Lower lobe of right lung (tissue), 2 donors: ENCODE results near the gene DUSP1. TPM values are rescaled to one million over a fixed set of nuclear protein-coding genes. Genes with fewer than 3 reads are reported as not detected.
A peak's percentile ranks its signal among the peaks of the same experiment; 100 is the strongest.

Experiments used
- ATAC-seq, 2 donors: fragments of 200-7000 bp; cut with Tn5 transposase; one replicate each; pipeline ENCODE4 v1.9.1; 2020 to 2022; ENCODE audit warnings: mild to moderate bottlenecking in 2 of 2, moderate library complexity in 2 of 2
- DNase-seq: peaks from one replicate; pipeline ENCODE4 v3.0.0-alpha.2; 2020
- H3K27ac ChIP-seq: fragments of 200-600 bp; one replicate; pipeline ENCODE4 v1.8.0; 2022
- H3K27me3 ChIP-seq: fragments of 200-600 bp; one replicate; pipeline ENCODE4 v1.8.0; 2022; ENCODE audit warnings: low read depth
- H3K36me3 ChIP-seq: fragments of 200-600 bp; one replicate; pipeline ENCODE4 v1.8.0; 2022; ENCODE audit warnings: mild to moderate bottlenecking
- H3K4me1 ChIP-seq: fragments of 200-600 bp; one replicate; pipeline ENCODE4 v1.8.0; 2022
- H3K4me3 ChIP-seq: fragments of 200-600 bp; one replicate; pipeline ENCODE4 v1.8.0; 2022; ENCODE audit warnings: mild to moderate bottlenecking
- H3K9me3 ChIP-seq: fragments of 200-600 bp; one replicate; pipeline ENCODE4 v1.8.0; 2022
- intact Hi-C: fragments of 100-400 bp; cut with DNase I; formaldehyde crosslinking; loops from one replicate; pipeline ENCODE4 v1.11.0; 2022
- total RNA-seq: library from RNA; stranded (reverse); fragmentation: NEBNext Ultra II Directional; extraction: Animal tissue kit (Norgen Biotek cat#: 25700); gene quantifications from one replicate; pipeline ENCODE4 v1.2.1, GENCODE V29; 2021
- TF ChIP-seq, protein P1 (sequence below): fragments of 200-600 bp; IDR thresholded peaks from one replicate; pipeline ENCODE4 v1.8.0; 2022; ENCODE audit warnings: antibody characterized with exemption, mild to moderate bottlenecking
- donor health status: DM: no; HTN: yes; CAD: no; lungs with severe emphysema.

The DUSP1 gene
- total RNA-seq, 1 donor from 2014 or later: 367 TPM

DNA sequence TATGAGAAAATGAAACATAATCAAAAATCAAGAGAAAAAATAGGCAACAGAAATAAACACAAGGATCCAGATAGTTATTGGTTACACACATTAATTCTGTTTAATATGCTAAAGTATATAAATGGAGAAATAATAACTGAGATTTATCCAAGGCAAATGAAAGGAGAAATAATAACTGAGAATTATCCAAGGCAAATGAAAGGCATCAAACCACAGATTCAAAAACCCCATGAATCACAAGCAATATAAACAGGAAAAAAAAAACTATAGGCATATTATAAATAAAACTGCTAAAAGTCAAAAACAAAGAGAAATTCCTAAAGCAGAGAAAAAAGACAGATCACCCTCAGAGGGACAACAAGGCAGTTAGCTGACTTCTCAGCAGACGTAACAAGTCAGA, 10.9 kb downstream of the DUSP1 start:
- TF ChIP-seq, protein P1, sequence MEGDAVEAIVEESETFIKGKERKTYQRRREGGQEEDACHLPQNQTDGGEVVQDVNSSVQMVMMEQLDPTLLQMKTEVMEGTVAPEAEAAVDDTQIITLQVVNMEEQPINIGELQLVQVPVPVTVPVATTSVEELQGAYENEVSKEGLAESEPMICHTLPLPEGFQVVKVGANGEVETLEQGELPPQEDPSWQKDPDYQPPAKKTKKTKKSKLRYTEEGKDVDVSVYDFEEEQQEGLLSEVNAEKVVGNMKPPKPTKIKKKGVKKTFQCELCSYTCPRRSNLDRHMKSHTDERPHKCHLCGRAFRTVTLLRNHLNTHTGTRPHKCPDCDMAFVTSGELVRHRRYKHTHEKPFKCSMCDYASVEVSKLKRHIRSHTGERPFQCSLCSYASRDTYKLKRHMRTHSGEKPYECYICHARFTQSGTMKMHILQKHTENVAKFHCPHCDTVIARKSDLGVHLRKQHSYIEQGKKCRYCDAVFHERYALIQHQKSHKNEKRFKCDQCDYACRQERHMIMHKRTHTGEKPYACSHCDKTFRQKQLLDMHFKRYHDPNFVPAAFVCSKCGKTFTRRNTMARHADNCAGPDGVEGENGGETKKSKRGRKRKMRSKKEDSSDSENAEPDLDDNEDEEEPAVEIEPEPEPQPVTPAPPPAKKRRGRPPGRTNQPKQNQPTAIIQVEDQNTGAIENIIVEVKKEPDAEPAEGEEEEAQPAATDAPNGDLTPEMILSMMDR: no peak
- no peak overlapping the region for H3K4me3 ChIP-seq
- peaks cover 7% of the 10 kb centered on the region for H3K9me3 ChIP-seq
- intact Hi-C loops: no loop called here
- no peaks in the 10 kb centered on the region for H3K27me3 ChIP-seq
- ATAC-seq (no peak), DNase-seq (no peak)
- H3K4me1 ChIP-seq: peaks cover 16% of the 10 kb centered on the region
- H3K27ac ChIP-seq: no peak overlapping the region
- H3K36me3 ChIP-seq: no peaks in the 10 kb centered on the region

GRCh38 chr5:172758834-172759149, 12.2 kb downstream of the DUSP1 start:
- no peaks in the 10 kb centered on the region for H3K27me3 ChIP-seq
- no peak overlapping the region for H3K4me3 ChIP-seq
- H3K9me3 ChIP-seq: peaks cover 7% of the 10 kb centered on the region
- no peak for DNase-seq
- H3K36me3 ChIP-seq: no peaks in the 10 kb centered on the region
- H3K4me1 ChIP-seq: peaks cover 6% of the 10 kb centered on the region
- TF ChIP-seq, protein P1: no peak
- intact Hi-C loops: no loop called here
- H3K27ac ChIP-seq: peak overlapping the region; percentile 47
- ATAC-seq: no peak

GRCh38 chr5:172758077-172758833, 12.7 kb downstream of the DUSP1 start:
- DNase-seq: no peak
- H3K36me3 ChIP-seq: no peaks in the 10 kb centered on the region
- no peak overlapping the region for H3K4me3 ChIP-seq
- H3K9me3 ChIP-seq: peaks cover 7% of the 10 kb centered on the region
- peak; percentile 57 to 79 for ATAC-seq
- no peaks in the 10 kb centered on the region for H3K27me3 ChIP-seq
- peak overlapping the region; percentile 47 for H3K27ac ChIP-seq
- peaks cover 6% of the 10 kb centered on the region for H3K4me1 ChIP-seq
- intact Hi-C loops: no loop called here
- TF ChIP-seq, protein P1: no peak

GRCh38 chr5:172757394-172758010, 13.5 kb downstream of the DUSP1 start:
- Histone ChIP-seq H3K36me3 (no peaks in the 10 kb centered on the region), H3K4me1 (peaks cover 6% of the 10 kb centered on the region), H3K27me3 (no peaks in the 10 kb centered on the region), H3K27ac (peak overlapping the region; percentile 47), H3K9me3 (peaks cover 7% of the 10 kb centered on the region), H3K4me3 (no peak overlapping the region)
- no peak for DNase-seq
- peak in 1 of 2 donors; percentile 8 for ATAC-seq
- intact Hi-C loops: no loop called here
- TF ChIP-seq, protein P1: no peak

DNA sequence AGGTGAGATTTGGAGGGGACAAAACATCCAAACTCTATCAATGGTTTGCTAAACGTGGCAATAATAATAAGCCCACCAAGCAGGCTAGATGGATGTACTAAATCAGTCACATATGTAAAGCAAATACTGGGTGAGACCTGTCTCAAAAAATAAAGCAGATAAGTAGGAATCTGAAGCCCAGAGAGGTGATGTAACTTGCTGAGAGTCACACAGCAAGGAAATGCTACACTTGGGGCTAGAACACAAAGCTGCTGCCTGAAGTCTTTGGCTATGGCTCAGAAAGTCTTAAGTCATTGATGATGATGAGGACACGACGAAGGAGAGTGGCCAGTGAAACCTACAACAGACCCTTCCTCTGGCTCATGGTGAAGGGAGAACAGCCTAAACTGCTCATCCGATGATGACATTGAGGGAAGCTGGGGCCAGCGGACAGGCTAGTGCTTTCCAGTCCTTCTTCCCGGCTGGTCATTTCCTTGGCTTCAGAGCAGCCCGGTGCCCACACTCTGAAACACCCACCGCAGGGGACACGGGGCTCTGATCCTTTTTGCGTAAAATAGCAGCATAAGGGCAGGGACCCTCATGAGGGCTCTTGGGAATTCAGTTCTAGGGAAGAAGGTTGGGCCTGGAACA, 14.1 kb downstream of the DUSP1 start:
- no peak for ATAC-seq
- Histone ChIP-seq H3K27ac (no peak overlapping the region), H3K4me1 (peaks cover 6% of the 10 kb centered on the region), H3K27me3 (no peaks in the 10 kb centered on the region), H3K4me3 (no peak overlapping the region), H3K36me3 (no peaks in the 10 kb centered on the region), H3K9me3 (peaks cover 7% of the 10 kb centered on the region)
- TF ChIP-seq, protein P1: no peak
- DNase-seq: no peak
- intact Hi-C loops: no loop called here
